ENCODE measurements around the gene C4orf50. TPM values are rescaled to one million over a fixed set of nuclear protein-coding genes. Genes with fewer than 3 reads are reported as not detected.

The C4orf50 gene
- total and polyA plus RNA-seq, 2 of the 13 experiments (the other 11 are each of a cell fraction or from before 2014, with no cell fraction given) = not detected

- no peak for TF ChIP-seq ZNF878 (CRISPR knock-in tag; IDR thresholded peaks at IDR 0.05)
- TF ChIP-seq FOXK2 (IDR thresholded peaks at IDR 0.05) = no peak
- TF ChIP-seq ZBTB1 (CRISPR knock-in tag; IDR thresholded peaks at IDR 0.05; ENCODE audit: borderline replicate concordance) = no peak
- TF ChIP-seq GPBP1L1 (CRISPR knock-in tag; IDR thresholded peaks at IDR 0.05) = no peak
- no peak for TF ChIP-seq HNRNPH1 (optimal IDR thresholded peaks at IDR 0.05; ENCODE audit: low read depth, low read length)
- TF ChIP-seq DNMT1 (CRISPR knock-in tag; IDR thresholded peaks at IDR 0.05) = no peak
- no peak for TF ChIP-seq LCORL (IDR thresholded peaks at IDR 0.05)
- no peak for TF ChIP-seq LCORL (CRISPR knock-in tag; IDR thresholded peaks at IDR 0.05)
- TF ChIP-seq ZZZ3 (CRISPR knock-in tag; IDR thresholded peaks at IDR 0.05; ENCODE audit: borderline replicate concordance) = no peak
- no peak for TF ChIP-seq TFDP1 (CRISPR knock-in tag; IDR thresholded peaks at IDR 0.05; ENCODE audit: borderline replicate concordance)
- FAIRE-seq (no peak), DNase-seq (ENCODE audit: low spot score) (no peak), ATAC-seq (no peak)
- H2AFZ ChIP-seq (ENCODE audit: low read length) = no peak overlapping the region
- ChIA-PET CTCF (ENCODE audit: low intra/inter-chr PET ratio, low total read pairs) (no interaction called here), POLR2A (no interaction called here)
- H3K27ac ChIP-seq (ENCODE audit: extremely low read length, insufficient read depth, low read length) = no peak overlapping the region
- no peaks in the 10 kb centered on the region for H3K9me3 ChIP-seq (ENCODE audit: low read length)
- H3K4me3 ChIP-seq (replicated peaks in 1 of 3; ENCODE audit: insufficient read depth in 1 of 3, low read depth in 2 of 3, low read length in 3 of 3) = no peak overlapping the region
- no TSS peak for BruUV-seq (replicated peaks)
- in situ Hi-C loops (cut with HindIII; ENCODE audit: extremely low pct_ligation_motif_present, low pct_unique_long_range_greater_than_20kb) = no loop called here
- H3K4me2 ChIP-seq (ENCODE audit: low read depth, low read length) = no peak overlapping the region
- no peaks in the 10 kb centered on the region for H4K20me1 ChIP-seq (ENCODE audit: insufficient read depth, low read length)
- no peaks in the 10 kb centered on the region for H3K79me2 ChIP-seq (ENCODE audit: insufficient read depth, low read length)
- no peak overlapping the region for H3K9ac ChIP-seq (ENCODE audit: insufficient read depth, low read depth, low read length)
- no peaks in the 10 kb centered on the region for H3K36me3 ChIP-seq (replicated peaks in 1 of 2; ENCODE audit: control insufficient read depth in 1 of 2, insufficient read depth in 2 of 2, low read length in 2 of 2)
- peaks cover 13 to 58% of the 10 kb centered on the region in 2 experiments; a peak in 3 of 5 replicates for H3K27me3 ChIP-seq (ENCODE audit: control insufficient read depth in 1 of 2, insufficient read depth in 2 of 2, low read length in 2 of 2)
- WGBS (ENCODE audit: low lambda C conversion rate) = 24% methylated on average over 6 of the region's 6 CpGs
- H3K4me1 ChIP-seq (ENCODE audit: insufficient read depth, low read length) = no peaks in the 10 kb centered on the region
- intact Hi-C loops (cut with micrococcal nuclease; ENCODE audit: unreplicated experiment) = no loop called here
Measured at GRCh38 chr4:5962416-5962815, 55.8 kb downstream of the C4orf50 start.

All from HepG2 (cell line).